SJCRH30 (cell line): ENCODE results near the gene HPD. TPM values are rescaled to one million over a fixed set of nuclear protein-coding genes. Genes with fewer than 3 reads are reported as not detected.

Experiments
- DNase-seq, 2 experiments: peaks; one replicate each; pipeline ENCODE4 v3.0.0-alpha.2; 2015 to 2020
- H3K27ac ChIP-seq: fragments of 250-450 bp; sonication (Bioruptor Pico); 2 replicates; pipeline ENCODE4 v1.5.1; 2020; ENCODE audit warnings: mild to moderate bottlenecking, moderate library complexity
- H3K27me3 ChIP-seq: fragments of 250-450 bp; sonication (Bioruptor Pico); 2 replicates; pipeline ENCODE4 v1.5.1; 2020; ENCODE audit warnings: mild to moderate bottlenecking, moderate library complexity
- H3K36me3 ChIP-seq: fragments of 250-450 bp; sonication (Bioruptor Pico); 2 replicates; pipeline ENCODE4 v1.5.1; 2020; ENCODE audit warnings: mild to moderate bottlenecking, moderate library complexity
- H3K4me1 ChIP-seq: fragments of 250-450 bp; sonication (Bioruptor Pico); 2 replicates; pipeline ENCODE4 v1.5.1; 2020; ENCODE audit warnings: mild to moderate bottlenecking, moderate library complexity
- H3K4me3 ChIP-seq: fragments of 250-450 bp; sonication (Bioruptor Pico); 2 replicates; pipeline ENCODE4 v1.5.1; 2020; ENCODE audit warnings: mild to moderate bottlenecking, moderate library complexity
- H3K9me3 ChIP-seq: fragments of 250-450 bp; sonication (Bioruptor Pico); replicated peaks from 2 replicates; pipeline ENCODE4 v1.5.1; 2020; ENCODE audit warnings: mild to moderate bottlenecking, moderate library complexity
- total RNA-seq: library from RNA; depleted of rRNA; stranded (reverse); fragments of >200 nt; shearing (Covaris generic); gene quantifications from 2 replicates; pipeline ENCODE4 v1.2.3, GENCODE V29; 2014

The HPD gene
- total RNA-seq, 1 experiment from 2014 or later: not detected

- Histone ChIP-seq H3K4me3 (no peak overlapping the region), H3K27me3 (no peaks in the 10 kb centered on the region), H3K4me1 (no peaks in the 10 kb centered on the region), H3K36me3 (no peaks in the 10 kb centered on the region), H3K27ac (no peak overlapping the region), H3K9me3 (no peaks in the 10 kb centered on the region)
- no peak for DNase-seq
Measured at GRCh38 chr12:121849211-121849610, 9.4 kb downstream of the HPD start.

GRCh38 chr12:121845701-121846100 lies 13.0 kb downstream of the HPD start:
- DNase-seq: no peak
- Histone ChIP-seq H3K4me3 (no peak overlapping the region), H3K36me3 (no peaks in the 10 kb centered on the region), H3K27me3 (no peaks in the 10 kb centered on the region), H3K9me3 (no peaks in the 10 kb centered on the region), H3K4me1 (no peaks in the 10 kb centered on the region), H3K27ac (no peak overlapping the region)

- Histone ChIP-seq H3K36me3 (no peaks in the 10 kb centered on the region), H3K9me3 (no peaks in the 10 kb centered on the region), H3K27ac (no peak overlapping the region)
Measured at GRCh38 chr12:121843236-121843982, 15.2 kb downstream of the HPD start.

GRCh38 chr12:121839993-121840761 lies 18.5 kb downstream of the HPD start:
- Histone ChIP-seq H3K27ac (no peak overlapping the region), H3K36me3 (no peaks in the 10 kb centered on the region), H3K4me3 (peak overlapping the region; percentile 65), H3K9me3 (no peaks in the 10 kb centered on the region), H3K4me1 (no peaks in the 10 kb centered on the region), H3K27me3 (no peaks in the 10 kb centered on the region)
- no peak for DNase-seq

More at GRCh38 chr12:121843236-121843982, 15.2 kb downstream of the HPD start:
- no peaks in the 10 kb centered on the region for H3K4me1 ChIP-seq
- DNase-seq: no peak
- no peak overlapping the region for H3K4me3 ChIP-seq
- no peaks in the 10 kb centered on the region for H3K27me3 ChIP-seq

- Histone ChIP-seq H3K4me3 (peak overlapping the region; percentile 65), H3K27me3 (no peaks in the 10 kb centered on the region), H3K27ac (no peak overlapping the region), H3K36me3 (no peaks in the 10 kb centered on the region), H3K4me1 (no peaks in the 10 kb centered on the region), H3K9me3 (no peaks in the 10 kb centered on the region)
- peak; percentile 99 for DNase-seq
Measured at GRCh38 chr12:121839106-121839992, 19.3 kb downstream of the HPD start.

GRCh38 chr12:121838126-121838525 lies 20.5 kb downstream of the HPD start:
- Histone ChIP-seq H3K4me3 (no peak overlapping the region), H3K9me3 (no peaks in the 10 kb centered on the region)

GRCh38 chr12:121837680-121838079 lies 21.0 kb downstream of the HPD start:
- no peak for DNase-seq
- no peaks in the 10 kb centered on the region for H3K36me3 ChIP-seq
- no peak overlapping the region for H3K4me3 ChIP-seq
- no peaks in the 10 kb centered on the region for H3K9me3 ChIP-seq
- no peaks in the 10 kb centered on the region for H3K4me1 ChIP-seq
- no peaks in the 10 kb centered on the region for H3K27me3 ChIP-seq
- no peak overlapping the region for H3K27ac ChIP-seq

More at GRCh38 chr12:121838126-121838525, 20.5 kb downstream of the HPD start:
- Histone ChIP-seq H3K36me3 (no peaks in the 10 kb centered on the region), H3K27ac (no peak overlapping the region), H3K4me1 (no peaks in the 10 kb centered on the region), H3K27me3 (no peaks in the 10 kb centered on the region)
- DNase-seq: no peak

- Histone ChIP-seq H3K4me3 (no peak overlapping the region), H3K27ac (no peak overlapping the region), H3K4me1 (no peaks in the 10 kb centered on the region), H3K27me3 (no peaks in the 10 kb centered on the region), H3K36me3 (peaks cover 6% of the 10 kb centered on the region), H3K9me3 (no peaks in the 10 kb centered on the region)
- DNase-seq: no peak
Measured at GRCh38 chr12:121831571-121832245, 27.0 kb downstream of the HPD start.

GRCh38 chr12:121830588-121831265 lies 27.9 kb downstream of the HPD start:
- no peaks in the 10 kb centered on the region for H3K4me1 ChIP-seq
- no peak overlapping the region for H3K27ac ChIP-seq
- no peaks in the 10 kb centered on the region for H3K9me3 ChIP-seq
- no peaks in the 10 kb centered on the region for H3K27me3 ChIP-seq
- peaks cover 9% of the 10 kb centered on the region for H3K36me3 ChIP-seq
- DNase-seq: no peak
- no peak overlapping the region for H3K4me3 ChIP-seq

- Histone ChIP-seq H3K9me3 (no peaks in the 10 kb centered on the region), H3K36me3 (peaks cover 9% of the 10 kb centered on the region)
- DNase-seq: no peak
Measured at GRCh38 chr12:121830134-121830533, 28.5 kb downstream of the HPD start.

GRCh38 chr12:121829250-121829918 lies 29.3 kb downstream of the HPD start:
- no peak overlapping the region for H3K27ac ChIP-seq
- H3K4me1 ChIP-seq: no peaks in the 10 kb centered on the region
- no peak overlapping the region for H3K4me3 ChIP-seq
- no peaks in the 10 kb centered on the region for H3K27me3 ChIP-seq
- H3K9me3 ChIP-seq: no peaks in the 10 kb centered on the region
- no peak for DNase-seq
- peaks cover 9% of the 10 kb centered on the region for H3K36me3 ChIP-seq

More at GRCh38 chr12:121830134-121830533, 28.5 kb downstream of the HPD start:
- no peak overlapping the region for H3K4me3 ChIP-seq
- no peaks in the 10 kb centered on the region for H3K27me3 ChIP-seq
- H3K4me1 ChIP-seq: no peaks in the 10 kb centered on the region
- no peak overlapping the region for H3K27ac ChIP-seq

- Histone ChIP-seq H3K9me3 (no peaks in the 10 kb centered on the region), H3K27ac (no peak overlapping the region), H3K36me3 (peaks cover 11% of the 10 kb centered on the region), H3K4me1 (no peaks in the 10 kb centered on the region), H3K27me3 (no peaks in the 10 kb centered on the region), H3K4me3 (no peak overlapping the region)
- no peak for DNase-seq
Measured at GRCh38 chr12:121828826-121829225, 29.8 kb downstream of the HPD start.

GRCh38 chr12:121828306-121828705 lies 30.4 kb downstream of the HPD start:
- Histone ChIP-seq H3K4me3 (no peak overlapping the region), H3K27ac (no peak overlapping the region), H3K9me3 (no peaks in the 10 kb centered on the region), H3K27me3 (no peaks in the 10 kb centered on the region), H3K4me1 (no peaks in the 10 kb centered on the region), H3K36me3 (peaks cover 17% of the 10 kb centered on the region)
- no peak for DNase-seq
